Smooth muscle cell of the brain vasculature (primary cell): ENCODE results near the gene CENPN.
A peak's percentile ranks its signal among the peaks of the same experiment; 100 is the strongest.

ENCODE experiments used
- DNase-seq: peaks from one replicate; pipeline ENCODE4 v3.0.0-alpha.2; 2012; ENCODE audit warnings: low read depth, low spot score

The CENPN gene

DNA sequence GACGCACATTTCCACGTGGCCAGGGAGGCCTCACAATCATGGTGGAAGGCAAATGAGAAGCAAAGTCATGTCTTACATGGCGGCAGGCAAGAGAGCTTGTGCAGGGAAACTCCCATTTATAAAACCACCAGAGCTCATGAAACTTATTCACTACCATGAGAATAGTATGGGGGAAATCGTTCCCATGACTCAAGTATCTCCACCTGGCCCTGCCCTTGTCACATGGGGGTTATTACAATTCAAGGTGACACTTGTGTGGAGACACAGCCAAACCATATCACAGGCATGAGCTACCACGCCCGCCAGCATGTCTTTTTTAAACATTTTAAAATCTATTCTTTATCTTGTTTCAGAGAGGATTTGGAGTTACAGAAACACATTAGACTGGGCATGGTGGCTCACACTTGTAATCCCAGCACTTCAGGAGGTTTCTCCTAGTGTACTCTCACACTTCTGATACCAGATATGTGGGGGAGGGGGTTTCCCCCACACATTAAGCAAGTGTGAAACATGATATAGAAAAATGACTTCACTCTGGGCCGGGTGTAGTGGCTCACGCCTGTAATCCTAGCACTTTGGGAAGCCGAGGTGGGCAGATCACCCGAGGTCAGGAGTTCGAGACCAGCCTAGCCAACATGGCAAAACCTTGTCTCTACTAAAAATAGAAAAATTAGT lies 23.1 kb downstream of the CENPN start:
- no peak for DNase-seq

DNA sequence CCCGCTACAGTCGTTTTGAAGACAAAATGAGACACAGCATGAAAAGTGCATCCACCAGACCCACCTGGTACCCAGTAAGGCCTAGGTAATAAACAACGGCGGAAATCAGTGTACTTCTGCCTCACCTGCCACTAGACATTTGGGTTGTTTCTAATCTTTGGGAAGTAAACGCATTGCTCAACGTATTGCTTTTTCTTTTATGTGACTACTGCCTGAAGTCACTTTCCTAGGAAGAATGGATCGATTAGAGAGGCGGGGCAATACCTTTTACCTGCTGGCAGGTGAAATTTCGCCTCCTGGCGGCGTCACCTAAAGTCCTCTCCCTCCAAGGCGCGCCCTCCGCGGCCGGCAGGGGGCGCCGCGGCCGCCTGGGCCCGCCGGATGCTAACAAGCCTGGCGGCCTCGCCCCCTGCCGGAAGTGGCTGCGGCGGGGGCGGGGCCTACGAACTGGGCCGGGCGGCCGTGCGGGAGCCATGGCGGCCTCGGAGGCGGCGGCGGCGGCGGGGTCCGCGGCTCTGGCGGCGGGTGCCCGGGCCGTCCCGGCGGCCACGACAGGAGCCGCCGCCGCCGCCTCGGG lies 28.5 kb downstream of the CENPN start, which contains the start of gene ATMIN:
Gene ATMIN, plus strand, starts transcription at position 445 of the 577 bp plus-strand sequence. Its CDS starts 29 bp downstream, at position 474.
- peak; percentile 65 for DNase-seq

DNA sequence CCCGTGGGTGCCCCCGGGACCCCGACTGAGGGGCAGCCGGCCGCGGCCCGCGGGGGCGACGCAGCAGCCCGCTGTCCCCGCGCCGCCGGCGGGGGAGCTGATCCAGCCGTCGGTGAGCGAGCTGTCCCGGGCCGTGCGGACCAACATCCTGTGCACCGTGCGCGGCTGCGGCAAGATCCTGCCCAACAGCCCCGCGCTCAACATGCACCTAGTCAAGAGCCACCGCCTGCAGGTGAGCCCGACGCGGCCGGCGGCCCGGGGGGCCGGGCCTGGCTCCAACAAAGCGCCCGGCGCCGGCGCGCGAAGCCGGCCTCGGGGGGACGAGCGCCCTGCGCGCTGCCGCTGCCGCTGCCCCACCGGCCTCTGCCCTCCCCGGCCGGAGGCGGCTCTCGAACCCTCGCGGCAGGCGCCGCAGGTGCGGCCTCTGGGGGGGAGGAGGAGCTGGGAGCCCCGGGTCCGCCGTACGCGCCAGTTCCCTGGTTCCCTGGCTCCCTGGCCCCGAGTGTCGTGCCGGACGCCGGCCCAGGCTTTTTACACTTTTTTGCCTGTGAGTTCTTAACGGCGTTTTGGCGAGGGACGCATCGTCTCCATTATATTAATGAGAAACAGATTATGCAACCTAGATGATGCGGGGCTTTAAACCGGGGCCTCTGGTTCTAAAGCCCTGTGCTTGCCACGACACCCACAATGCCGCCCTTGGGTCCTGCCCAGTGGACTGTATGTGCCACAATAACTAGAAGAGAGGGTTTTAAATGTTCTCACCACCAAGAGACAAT lies 29.1 kb downstream of the CENPN start:
- no peak for DNase-seq

GRCh38 chr16:81036751-81037350 lies 29.8 kb downstream of the CENPN start:
- DNase-seq, result no peak

- DNase-seq, result no peak
Measured at GRCh38 chr16:81040131-81040530, 33.1 kb downstream of the CENPN start.

- no peak for DNase-seq
Measured at GRCh38 chr16:81040842-81041241, 33.8 kb downstream of the CENPN start.

DNA sequence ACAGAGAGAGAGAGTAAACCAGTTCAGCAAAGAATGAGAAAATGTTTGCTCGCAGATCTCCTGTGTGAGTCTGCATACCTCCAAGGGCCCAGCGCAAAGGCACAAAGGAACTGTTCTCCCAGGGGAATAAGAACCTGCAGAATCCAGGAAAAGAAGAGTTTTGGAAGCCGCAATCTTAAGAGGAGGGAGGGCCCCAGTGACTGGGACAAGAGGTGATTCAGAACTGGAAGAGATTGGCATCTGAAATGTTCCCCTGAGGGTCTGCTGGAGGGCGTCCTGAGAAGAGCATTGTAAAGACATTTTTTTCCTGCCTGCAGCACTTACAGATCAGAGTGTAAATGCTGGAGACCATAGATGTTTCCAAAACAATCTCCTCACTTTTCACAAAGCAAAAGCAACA lies 34.7 kb downstream of the CENPN start:
- DNase-seq, result no peak

DNA sequence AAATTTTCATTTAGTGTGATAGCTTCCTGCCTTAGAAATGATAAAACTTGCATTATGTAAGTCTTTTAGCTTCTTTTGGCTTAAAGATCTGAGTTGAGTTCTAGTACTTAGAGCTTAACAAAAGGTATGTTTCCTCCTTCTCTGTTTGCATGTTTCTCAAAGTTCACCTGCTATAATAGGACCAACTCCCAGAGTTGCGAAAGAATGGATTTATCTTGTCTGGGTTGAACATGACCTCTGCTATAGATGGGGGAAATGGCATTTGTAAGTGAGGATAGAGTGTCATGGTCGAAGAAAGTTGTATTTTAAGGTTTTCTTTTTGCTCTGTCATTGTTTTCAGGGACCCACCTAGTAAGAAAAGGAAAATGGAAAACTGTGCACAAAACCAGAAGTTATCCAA lies 35.8 kb downstream of the CENPN start:
- no peak for DNase-seq

GRCh38 chr16:81053761-81054160 lies 46.7 kb downstream of the CENPN start:
- DNase-seq, result no peak

- DNase-seq, result no peak
Measured at GRCh38 chr16:81060576-81061306, 53.7 kb downstream of the CENPN start.

GRCh38 chr16:81061307-81061640 lies 54.3 kb downstream of the CENPN start:
- no peak for DNase-seq

GRCh38 chr16:81061871-81062608 lies 55.0 kb downstream of the CENPN start:
- DNase-seq, result no peak

- no peak for DNase-seq
Measured at GRCh38 chr16:81066681-81067080, 59.7 kb downstream of the CENPN start.

GRCh38 chr16:81067166-81067565 lies 60.2 kb downstream of the CENPN start:
- DNase-seq, result no peak

- DNase-seq, result no peak
Measured at GRCh38 chr16:81069063-81069462, 62.0 kb downstream of the CENPN start.

GRCh38 chr16:81070979-81071378 lies 64.0 kb downstream of the CENPN start:
- no peak for DNase-seq

DNA sequence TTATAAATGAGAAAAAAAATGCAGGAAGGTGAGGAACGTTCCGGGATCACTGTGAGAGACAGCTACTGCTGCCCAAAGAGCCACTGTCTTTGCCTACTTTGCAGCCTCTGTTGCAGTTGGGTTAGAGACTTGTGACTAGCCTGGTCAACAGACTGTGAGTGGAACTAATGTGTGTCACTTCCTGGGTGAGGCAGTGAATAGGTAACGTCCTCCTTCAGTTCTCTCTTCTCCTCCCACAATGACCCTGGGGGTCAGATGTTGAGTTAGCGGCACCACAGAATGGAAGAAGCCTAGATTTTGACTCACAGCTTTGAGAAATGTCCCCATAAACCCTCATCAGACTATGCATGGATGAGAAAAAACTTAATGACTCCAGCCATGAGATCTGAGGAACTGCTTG lies 64.8 kb downstream of the CENPN start:
- DNase-seq, result no peak

DNA sequence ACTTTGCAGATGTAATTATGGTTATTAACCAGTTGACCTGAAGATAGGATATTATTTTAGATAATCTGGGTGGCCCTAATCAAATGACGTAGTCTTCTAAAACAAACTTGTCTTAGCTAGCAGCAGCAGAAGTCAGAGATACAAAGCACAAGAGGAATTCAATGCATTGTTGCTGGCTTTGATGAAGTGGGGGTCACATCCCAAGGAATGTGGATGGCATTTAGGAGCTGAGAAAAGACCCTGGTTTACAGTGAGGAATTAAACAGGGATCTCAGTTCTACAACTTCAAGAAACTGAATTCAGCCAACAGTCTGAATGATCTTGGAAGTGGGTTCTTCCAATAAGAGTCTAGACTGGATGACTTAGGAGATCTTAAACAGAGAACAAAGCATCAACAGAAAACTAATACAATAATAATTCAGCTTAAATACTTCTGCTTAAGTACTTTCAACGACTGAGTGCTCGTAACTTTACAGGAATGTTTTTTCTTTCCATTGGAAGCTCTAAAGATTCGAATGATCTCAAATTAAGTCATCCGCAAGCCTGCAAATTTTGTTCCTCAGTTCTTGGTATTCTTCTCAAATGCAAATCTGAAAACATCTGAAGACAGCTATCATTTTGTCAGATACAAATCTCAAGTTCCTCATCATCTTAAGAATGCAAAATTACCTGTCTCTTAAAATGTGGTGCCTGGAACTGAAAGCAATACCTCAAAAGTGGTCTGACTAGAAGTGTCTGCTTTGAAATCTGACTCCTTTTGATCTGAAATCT lies 66.7 kb downstream of the CENPN start:
- DNase-seq, result no peak

GRCh38 chr16:81076566-81077075 lies 69.6 kb downstream of the CENPN start:
- no peak for DNase-seq
